Cortex of kidney (tissue), 1 donor: ENCODE results near the gene MINDY4.

ENCODE experiments used
- DNase-seq: peaks from one replicate; lab custom pipeline; 2025; lab: John Stamatoyannopoulos, UW

The MINDY4 gene

DNA sequence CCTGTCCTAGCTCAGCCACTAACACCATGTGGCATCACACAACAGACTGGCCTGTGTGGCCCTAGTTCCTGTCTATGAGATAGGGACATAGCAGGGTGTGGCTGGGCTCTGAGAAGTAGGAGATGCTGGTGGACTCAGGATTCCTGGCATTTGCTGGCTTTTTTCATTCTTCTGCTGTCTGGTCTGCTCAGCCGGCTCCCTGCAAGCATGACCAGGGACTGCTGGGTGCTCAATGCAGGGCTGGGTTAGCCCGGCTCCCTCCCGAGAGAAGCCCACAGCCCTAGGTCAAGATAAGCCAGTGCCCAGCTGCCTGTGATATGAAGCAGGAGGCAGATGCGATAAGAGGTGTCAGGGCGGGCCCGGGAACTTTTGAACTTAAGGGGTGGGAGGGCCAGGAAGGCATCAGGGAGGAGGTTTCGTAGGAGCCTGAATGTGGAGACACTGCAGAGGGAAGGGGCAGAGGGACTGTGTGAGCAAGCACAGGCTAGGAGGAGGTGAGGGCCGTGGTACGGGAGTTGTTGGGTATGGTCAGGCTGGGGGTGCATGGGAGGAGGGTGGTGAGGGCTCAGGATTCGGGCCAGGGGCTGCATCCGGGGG is 143.9 kb downstream of the MINDY4 start:
- no peak for DNase-seq

DNA sequence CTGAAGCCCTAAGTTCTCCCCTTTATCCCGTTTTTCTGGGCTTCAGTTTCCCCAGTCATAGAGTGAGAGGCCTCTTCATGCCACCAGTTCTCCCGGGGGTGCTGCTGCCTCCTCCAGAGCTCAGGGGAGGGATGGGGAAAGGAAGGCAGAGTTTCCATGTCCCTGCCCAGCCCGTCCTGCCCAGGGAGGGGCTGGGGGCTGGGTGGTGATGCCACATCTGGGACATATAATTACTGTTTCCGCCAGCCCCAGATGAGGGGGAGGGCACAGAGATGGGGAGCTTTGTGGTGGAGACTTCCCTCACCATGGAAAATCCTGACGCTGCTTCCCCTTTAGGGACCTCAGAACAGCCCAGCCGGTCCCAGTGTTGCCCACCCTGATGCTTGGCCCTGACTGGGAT is 144.5 kb downstream of the MINDY4 start:
- no peak for DNase-seq

DNA sequence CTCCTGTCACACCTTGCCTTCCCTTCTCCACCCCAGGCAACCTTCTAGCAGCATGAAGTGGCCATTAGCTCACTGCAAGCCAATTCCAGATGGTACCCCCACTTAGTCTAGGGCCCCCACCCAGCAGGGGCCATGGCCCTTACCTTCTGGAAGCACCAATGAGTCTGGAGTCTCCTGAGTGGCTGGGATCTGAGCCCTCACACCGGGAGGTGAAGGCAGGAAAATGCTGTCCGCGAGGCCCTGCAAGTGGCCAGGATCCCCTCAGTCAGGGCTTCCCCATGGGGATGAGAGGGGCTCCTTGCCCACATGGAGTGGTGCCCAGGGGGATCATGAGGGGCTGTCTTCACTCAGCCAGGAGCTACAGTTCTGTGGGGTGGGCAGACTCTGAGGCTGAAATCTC is 145.0 kb downstream of the MINDY4 start:
- no peak for DNase-seq

DNA sequence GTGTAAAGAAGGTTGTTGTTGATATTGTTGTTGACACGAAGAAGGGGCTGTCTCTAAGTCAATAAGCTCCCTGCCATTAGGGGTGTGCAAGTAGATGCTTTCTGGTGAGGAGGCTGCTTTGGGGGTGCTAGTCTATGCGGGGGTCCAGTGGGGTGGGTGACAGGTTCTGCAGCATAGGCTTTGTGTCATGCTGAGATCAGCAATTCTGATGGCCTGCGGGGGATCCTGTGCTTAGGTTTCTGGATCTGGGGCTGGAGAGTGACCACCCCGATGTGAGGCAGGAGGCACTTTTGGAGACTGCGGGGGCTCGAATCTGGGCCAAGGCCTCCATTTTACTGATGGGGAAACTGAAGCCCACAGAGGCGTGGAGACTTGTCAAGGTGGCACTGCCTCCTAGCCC is 145.6 kb downstream of the MINDY4 start:
- DNase-seq, result no peak

DNA sequence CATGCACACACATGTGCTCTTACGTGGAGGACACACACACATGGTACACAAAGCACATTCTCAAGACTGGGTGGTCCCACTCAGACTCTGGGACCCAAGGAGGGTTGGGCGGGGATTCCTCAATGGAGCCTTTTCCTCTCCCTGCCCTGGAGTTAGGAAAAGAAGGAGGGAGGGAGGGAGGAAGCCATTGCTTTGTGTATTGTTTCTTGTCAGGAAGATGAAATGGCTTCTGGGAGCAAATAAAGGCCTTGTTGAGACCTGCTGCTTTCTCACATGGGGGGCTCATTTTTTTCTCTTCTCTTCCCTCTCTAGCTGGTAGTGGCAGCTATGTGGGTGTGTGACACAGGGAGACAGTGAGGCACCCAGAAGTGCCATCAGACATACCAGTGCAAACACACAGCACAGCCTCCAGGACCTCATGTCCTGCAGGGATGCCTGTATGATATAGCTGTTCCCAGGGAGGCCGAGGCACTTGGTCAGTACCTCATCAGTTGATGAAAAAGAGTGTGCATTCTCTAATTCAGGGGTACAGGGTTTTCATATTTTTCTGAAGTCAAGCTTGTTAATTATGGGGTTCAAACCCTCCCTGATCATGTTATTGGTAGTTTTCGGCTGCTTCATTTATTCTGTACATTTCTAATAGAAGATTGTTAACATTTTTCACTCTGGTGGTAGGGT is 146.1 kb downstream of the MINDY4 start:
- no peak for DNase-seq

DNA sequence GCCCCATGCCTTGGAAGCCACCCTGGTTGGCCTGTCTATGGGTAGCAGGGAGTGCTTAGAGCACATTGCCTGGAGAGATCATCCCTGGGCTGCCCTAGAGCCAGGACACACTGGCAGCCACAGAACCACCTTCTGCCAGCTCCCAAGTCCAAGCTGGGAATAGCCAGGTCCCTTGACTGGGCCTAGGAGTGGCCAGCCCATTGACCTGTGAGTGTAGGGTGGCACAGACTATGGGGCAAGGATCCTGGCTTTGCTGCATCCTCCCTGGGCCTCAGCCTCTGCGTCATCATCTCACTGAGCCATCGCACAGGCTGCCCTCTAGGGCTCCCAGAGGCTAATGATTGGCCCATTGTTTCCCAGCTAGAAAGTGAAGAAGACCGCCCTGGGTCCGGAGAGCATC is 147.5 kb downstream of the MINDY4 start:
- DNase-seq, result no peak

DNA sequence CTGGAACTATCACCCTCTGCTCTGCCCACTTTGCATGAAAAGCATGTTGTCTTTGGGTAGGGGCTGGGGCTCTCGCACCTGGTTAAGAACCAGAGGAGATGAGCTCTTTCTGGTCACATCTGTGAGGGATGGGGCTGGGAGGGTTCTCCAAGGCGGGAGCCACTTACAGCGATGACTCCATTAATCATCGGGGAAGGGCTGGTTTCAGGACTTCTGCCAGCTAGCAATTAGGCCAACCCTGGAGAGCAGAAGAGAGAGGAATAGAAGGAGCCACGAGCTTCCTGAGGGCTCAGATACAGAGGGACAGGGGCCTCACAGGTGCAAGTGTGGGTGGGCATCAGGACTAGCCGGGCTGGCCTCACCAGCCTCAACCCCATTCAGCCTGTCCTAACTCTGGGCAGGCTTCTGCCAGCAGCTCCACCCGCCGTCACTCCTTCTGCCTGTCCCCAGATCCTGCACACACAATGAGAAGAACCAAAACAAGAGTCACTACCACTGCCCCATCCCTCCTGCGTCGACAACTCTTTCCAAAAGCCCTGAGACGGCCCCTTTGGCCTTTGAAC is 148.9 kb downstream of the MINDY4 start:
- DNase-seq, result no peak

DNA sequence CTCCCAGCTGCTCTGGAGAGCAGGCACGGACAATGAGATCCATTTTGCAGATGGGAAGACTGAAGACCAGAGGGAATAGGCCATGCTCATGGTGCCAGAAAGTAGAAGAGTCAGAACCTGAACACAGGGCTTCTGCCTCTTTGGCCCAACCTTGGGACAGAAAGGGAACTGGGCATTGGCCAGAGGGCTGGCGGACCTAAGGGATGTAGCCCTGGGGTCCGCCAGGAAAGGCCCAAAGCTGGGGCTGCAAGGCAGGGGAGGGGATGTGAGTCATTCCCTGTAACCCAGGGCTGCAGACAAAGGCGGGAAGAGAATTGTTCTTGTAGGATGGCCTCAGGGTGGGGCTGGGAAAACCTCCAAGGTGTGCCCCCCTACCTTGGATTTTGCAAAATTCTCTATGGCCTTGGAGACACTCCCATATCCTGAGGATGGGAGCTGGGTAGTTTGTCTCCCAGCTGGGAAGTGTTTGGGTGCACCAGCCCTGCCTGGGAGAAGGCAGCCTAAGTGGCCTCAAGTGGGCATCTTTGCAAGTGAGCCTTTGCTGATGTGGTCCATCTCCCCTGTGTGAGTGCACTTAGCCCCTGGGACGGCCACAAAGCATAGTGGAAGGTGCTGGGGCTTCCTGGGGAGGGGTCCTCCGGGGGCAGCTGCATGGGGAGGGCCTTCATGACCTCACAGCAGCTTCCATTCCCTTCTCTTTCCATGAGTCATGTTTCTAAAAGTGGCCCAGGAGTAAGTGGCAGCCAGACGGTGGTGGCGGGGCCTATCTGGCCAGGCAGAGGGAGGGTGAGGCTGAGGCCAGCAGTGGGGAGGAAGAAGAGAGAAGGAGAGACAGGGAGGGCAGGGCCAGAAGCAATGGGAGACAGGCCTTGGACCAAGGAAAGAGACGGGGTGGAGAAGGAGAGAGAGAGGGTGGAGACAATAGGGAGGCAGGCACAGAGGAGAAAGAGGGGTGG is 149.6 kb downstream of the MINDY4 start:
- no peak for DNase-seq

DNA sequence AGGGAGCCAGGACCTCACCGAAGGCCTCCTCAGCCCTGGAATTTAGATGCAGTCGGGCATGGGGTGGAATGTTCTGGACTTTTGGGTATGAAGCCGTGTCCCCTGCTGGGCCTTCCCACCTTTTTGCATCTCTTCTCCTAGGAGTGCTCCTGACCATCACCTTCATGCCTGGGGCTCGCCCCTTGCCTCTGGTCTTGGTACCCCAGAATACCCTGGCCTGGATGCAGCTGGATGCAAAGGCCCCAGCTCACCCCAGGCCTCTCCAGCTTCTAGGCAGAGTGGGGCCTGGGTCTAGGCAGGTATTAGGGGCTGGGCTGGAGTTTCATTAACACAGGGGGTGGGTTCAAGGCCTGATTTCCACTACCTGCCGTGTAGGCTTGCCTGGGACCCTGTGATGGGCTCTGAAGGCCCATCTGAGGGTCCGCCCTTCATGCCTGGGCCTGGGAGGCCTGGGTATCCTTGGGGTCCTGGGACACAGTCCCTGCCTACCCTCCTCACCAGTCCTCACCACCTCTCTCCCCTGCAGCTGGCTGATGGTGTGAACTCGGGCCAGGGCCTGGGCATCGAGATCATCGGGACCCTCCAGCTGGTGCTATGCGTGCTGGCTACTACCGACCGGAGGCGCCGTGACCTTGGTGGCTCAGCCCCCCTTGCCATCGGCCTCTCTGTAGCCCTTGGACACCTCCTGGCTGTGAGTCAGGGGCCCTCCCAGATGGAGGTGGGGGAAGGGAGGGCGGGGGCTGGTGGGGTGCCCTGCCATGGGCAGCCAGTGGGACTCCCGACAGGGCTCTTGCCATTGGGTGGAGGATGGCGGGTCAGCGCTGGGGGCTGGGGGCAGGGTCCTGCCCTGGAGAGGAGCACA is 150.6 kb downstream of the MINDY4 start:
- DNase-seq, result no peak

DNA sequence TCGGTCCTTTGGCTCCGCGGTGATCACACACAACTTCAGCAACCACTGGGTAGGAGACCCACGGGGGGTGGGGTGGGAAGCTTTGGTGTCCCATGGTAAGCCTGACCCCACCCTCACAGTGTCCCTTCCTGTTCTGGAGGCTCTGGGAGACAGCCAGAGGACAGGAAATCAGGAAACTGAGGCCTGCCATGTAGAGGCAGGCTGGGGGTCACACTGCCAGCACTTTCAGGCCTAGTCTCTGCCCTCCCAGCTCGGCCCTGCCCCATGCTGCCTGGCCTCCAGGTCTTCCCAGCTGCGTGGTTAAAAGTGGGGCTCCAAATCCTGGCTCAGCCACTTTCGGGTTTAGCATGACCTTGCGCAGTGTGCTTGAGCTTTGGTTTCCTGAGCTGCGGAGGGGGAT is 151.4 kb downstream of the MINDY4 start:
- no peak for DNase-seq

DNA sequence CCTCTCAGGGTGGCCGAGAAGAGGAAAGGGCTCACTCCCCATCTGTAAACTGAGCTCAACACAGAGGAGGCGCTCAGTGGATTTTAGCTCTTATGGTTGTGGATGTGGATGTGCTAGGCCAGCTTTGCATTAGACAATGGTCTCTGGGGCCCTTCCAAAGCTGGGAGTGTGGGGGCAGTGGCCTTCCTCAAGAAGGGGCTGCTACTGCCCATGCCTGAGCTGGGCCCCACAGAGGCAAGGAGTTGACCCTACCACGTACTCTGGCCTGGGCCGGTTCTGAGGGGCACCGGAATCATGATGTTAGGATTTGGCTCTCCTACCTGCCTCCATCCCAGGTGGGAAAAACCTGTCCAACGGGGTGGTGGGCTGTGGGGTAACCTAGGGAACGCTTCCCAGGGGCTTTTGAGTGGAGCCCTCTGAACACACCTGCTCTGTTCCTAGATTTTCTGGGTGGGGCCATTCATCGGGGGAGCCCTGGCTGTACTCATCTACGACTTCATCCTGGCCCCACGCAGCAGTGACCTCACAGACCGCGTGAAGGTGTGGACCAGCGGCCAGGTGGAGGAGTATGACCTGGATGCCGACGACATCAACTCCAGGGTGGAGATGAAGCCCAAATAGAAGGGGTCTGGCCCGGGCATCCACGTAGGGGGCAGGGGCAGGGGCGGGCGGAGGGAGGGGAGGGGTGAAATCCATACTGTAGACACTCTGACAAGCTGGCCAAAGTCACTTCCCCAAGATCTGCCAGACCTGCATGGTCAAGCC is 152.0 kb downstream of the MINDY4 start:
- no peak for DNase-seq

DNA sequence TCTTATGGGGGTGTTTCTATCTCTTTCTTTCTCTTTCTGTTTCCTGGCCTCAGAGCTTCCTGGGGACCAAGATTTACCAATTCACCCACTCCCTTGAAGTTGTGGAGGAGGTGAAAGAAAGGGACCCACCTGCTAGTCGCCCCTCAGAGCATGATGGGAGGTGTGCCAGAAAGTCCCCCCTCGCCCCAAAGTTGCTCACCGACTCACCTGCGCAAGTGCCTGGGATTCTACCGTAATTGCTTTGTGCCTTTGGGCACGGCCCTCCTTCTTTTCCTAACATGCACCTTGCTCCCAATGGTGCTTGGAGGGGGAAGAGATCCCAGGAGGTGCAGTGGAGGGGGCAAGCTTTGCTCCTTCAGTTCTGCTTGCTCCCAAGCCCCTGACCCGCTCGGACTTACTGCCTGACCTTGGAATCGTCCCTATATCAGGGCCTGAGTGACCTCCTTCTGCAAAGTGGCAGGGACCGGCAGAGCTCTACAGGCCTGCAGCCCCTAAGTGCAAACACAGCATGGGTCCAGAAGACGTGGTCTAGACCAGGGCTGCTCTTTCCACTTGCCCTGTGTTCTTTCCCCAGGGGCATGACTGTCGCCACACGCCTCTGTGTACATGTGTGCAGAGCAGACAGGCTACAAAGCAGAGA is 152.7 kb downstream of the MINDY4 start:
- DNase-seq, result no peak

DNA sequence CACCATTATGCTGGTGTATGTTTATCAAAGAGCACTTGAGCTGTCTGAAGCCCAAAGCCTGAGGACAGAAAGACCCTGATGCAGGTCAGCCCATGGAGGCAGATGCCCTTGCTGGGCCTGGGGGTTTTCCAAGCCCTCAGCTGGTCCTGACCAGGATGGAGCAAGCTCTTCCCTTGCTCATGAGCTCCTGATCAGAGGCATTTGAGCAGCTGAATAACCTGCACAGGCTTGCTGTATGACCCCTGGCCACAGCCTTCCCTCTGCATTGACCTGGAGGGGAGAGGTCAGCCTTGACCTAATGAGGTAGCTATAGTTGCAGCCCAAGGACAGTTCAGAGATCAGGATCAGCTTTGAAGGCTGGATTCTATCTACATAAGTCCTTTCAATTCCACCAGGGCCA is 153.4 kb downstream of the MINDY4 start:
- no peak for DNase-seq

DNA sequence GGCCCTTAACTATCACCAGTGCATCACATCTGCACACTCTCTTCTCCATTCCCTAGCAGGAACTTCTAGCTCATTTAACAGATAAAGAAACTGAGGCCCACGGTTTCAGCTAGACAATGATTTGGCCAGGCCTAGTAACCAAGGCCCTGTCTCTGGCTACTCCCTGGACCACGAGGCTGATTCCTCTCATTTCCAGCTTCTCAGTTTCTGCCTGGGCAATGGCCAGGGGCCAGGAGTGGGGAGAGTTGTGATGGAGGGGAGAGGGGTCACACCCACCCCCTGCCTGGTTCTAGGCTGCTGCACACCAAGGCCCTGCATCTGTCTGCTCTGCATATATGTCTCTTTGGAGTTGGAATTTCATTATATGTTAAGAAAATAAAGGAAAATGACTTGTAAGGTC is 153.9 kb downstream of the MINDY4 start:
- DNase-seq, result no peak

DNA sequence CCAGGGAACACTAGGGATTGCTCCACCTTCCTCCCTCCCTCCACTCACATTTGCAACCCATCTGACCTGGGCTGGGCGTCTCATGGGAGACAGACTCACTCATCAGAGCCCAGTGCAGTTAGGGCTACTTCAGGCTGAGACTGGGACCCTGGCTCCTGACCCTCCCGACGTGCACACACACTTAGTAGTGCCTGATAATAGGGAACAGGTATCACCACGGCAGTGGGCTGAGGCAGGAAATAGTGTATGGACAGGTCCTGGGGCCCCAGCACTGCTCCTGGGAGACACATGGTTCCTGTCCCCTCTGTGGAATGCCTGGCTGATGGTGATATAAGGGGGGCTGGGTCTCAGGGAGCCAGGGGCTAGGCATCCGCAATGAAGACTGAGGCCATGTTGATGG is 154.7 kb downstream of the MINDY4 start:
- DNase-seq, result no peak

DNA sequence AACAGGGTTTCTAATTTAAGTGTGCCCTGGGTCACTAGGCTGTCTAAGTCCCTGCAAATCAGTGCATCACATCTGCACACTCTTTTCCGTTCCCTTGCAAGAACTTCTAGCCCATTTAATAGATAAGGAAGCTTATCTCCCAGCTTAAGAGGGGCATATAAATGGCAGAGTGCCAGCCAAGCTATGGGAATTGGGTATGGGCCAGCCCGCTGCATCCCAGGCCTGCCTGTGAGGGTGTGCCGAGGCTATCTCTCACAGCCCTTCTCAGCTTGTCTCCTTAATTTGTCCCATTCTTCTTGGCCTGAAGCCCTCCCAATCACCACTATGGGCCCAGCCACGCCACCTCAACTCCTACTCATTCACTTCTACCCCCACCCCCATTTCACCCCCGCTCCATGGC is 155.1 kb downstream of the MINDY4 start:
- no peak for DNase-seq

DNA sequence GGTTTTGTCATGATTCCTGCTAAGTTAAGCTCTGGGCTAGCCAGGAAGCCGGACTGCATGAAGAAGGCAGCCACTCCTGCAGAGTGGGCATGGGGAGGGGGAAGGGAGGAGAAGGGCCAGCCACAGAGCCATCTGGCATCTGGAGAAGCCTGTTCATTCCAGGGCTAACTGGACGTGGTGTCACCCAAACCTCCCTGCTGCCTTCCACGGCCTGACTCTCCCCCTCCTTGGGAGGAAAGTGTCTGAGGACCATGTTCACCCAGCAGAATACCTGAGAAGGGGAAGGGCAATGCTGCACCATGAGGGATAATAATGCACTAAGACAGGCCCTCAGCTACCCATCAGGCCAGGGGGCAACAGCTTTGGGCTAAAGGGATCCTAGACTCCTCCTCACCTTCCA is 155.8 kb downstream of the MINDY4 start:
- no peak for DNase-seq

DNA sequence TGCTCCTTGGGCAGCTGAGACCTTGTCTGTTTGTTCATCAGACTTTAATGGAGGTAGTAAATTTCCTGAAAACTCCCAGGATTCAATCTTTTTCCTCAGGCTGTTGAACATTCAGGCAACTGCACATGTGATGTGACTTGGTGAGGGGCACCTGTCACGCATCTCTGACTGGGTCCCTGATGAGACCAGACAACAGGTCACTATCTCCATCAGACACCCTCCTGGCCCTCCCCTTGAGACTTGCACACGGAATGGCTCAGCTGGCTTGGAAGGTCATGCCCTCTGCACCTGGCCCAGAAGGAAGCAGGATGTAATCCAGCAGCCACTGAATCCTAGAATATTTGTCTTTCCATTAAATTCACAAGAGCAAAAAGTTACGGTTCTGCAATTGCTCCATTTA is 156.3 kb downstream of the MINDY4 start:
- no peak for DNase-seq

DNA sequence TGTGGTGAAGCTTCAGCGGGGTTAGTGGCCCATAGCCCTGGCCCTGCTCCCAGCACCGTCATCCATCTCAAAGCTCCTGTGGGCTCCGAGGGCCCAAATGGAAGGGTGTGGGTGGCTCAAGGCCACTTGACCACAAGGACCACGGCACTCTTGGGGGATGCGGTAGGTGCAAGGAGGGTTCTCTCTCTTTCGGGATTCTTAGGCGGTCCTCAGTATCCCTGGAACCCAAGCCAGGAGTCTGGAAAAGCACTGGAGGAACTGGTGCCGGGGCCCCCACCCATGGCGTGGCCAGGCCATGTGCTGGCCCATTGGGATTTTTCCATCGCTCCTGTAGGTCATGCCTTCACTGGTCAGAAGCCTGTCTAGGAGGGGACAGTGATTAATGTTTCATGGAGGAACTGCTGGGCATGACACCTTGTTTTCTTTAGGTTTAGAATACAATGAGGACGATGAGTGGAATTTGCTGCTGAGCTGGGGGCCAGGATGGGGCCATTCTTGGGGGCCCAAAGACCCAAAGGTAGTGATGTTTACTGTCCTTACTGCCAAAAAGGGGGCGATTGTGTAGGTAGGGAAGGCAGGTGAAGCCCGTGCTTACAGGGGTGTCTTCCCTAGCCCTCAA is 157.1 kb downstream of the MINDY4 start:
- no peak for DNase-seq

DNA sequence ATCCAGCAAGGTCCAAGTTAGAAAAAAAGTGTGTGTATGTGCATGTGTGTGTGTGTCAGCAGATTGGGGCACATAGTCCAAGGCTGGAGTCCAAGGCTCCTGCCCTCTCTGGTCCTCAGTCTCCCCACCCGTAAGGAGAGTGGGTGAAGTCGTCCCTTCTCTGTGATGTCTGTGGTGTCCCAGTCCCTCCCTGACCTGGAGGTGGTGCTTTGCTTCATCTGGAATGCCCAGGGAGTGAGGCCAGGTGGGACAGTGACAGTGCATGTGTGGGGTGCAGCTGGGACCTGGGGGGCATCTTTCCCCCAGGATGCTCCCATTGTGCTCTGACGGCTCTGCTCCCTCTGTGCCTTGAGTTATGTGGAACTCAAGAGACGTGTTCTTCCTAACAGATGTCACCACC is 158.5 kb downstream of the MINDY4 start:
- no peak for DNase-seq
